Measurements from ENCODE around the gene TRAF3IP1.

- no peak for TF ChIP-seq CTCF (IDR thresholded peaks at IDR 0.05)
- no peak for TF ChIP-seq EZH2 (IDR thresholded peaks at IDR 0.05; ENCODE audit: borderline replicate concordance, insufficient read depth, low read depth, low read length, poor library complexity, severe bottlenecking)
These were observed 41.6 kb downstream of the TRAF3IP1 start for GRCh38 chr2:238361877-238362276.

All from B cell (primary cell).